GM18858 (cell line): ENCODE data around the gene AGBL5.

Source experiments
- ATAC-seq: cut with Tn5 transposase; IDR thresholded peaks from one replicate; pipeline ENCODE4 v1.9.1; 2021; ENCODE audit not compliant: unreplicated experiment

AGBL5 gene

DNA sequence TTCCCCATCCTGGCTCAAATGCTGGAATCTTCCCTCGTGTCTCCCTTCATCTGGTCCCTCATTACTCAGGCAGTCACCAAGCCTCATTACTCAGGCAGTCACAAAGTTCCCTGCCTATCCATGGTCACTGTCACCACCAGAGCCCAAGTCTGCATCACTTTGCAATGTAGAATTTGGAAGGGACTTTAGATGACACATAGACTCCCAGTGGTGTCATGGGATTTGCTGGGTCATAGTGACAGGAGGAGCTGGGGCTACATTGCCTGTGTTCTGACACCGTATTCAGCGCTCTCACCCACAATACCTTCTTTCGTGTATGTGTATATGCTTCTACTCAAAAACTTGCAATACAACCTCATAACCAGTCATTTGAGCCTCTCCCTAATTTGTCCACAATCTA is 24.9 kb downstream of the AGBL5 start:
- no peak for ATAC-seq

DNA sequence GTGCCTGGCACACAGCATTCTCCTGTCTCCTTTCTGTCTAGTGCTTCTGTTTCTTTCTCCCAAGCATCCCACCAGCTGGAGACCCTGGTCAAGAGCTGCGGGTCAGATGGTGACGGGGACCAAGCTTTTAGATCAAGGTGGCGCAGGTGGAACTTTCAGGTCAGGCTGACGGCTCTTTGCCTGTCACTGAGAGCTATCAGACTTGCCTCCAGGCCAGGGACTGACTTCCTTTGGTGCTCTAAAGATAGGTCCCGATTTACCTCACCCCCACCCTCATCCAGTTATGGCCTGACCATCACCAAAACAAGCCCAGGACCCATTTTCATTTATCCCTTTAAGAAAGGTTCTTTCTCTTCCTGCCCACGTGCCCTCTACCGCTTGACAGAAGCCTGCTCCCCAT is 25.8 kb downstream of the AGBL5 start:
- no peak for ATAC-seq

DNA sequence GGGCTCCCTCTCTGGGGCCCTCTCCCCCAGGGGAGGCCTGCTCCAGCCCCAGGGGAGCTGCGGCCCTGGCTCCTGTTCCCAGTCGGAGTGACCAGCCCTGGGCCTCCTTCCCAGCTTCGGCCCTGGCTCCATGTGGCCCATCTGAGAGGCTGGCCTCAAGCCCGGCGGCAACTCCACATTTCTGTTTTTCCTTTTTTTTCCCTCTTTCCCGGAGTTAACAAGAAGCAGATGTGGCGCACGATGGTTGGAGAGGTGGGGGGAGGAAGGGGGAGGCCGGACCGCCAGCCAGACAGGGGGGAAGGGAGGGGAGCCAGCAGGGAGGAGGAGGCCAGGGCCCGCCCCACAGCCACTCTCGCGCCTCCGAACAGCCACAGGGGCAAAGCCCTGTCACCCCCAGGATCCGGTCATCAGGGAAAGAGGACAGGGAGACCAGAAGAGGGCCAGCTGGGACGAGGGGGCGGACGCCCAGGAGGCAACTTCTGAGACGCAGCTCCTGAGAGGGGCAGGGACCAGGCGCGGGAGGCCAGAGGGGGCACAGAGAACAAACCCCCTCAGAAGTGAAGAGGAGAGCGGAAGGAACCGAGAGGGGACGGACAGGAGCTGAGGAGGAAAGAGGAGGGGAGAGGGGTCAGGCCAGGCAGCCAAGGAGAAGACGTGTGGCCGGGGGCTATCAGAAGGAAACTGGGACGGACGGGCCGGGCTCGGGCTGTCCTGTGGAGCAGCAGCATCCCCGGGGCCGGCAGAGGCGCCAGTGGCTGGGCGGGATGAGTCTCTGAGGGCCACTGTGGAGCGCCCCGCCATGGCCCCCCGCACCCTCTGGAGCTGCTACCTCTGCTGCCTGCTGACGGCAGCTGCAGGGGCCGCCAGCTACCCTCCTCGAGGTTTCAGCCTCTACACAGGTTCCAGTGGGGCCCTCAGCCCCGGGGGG is 27.1 kb downstream of the AGBL5 start, which contains the start of gene EMILIN1:
EMILIN1 (plus strand) TSS at position 349 of the 928 bp plus-strand sequence; CDS start at position 800, 451 bp downstream.
- ATAC-seq = no peak

DNA sequence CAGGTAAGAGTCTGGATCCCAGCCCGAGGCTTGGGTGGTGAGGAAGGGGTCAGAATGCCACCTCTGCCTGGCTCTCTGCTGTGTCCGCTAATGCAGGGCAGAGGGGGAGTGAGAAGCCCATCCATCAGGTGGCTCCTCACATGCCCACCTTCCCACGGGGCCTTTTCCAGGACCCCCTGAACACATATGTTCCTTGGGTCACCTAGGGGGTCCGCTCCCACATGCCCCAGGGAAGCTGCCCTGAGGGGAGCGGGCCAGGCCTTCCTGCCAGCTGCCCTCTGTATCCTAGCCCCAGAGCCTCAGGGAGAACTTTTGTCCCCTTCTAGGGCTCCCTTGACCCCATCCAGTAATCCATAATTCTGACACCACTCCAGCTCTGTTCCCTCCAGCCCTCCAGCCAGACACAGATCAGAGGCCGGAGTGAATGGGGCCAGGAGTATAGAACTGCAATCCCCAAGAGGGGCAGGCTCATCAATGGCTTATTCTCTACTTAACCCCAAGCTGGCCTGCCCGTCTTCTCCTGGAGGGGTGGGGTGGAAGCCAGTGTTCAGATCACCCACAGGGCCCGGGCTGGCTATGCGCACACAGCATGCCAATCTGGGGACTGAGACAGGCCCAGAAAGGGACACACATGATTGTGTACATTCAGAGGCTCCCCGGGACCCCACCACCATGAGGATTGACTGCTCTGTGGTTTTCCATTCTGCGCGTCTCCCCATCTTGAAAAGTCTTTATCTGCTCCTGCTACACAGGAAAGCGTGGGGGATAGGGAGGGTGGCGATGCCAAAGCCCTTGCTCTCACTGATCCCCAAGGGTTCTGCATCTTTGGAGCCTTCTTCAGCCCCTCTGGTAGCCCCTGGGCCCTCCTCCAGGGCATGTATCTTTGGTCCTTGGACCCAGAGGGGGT is 28.0 kb downstream of the AGBL5 start:
- no peak for ATAC-seq

DNA sequence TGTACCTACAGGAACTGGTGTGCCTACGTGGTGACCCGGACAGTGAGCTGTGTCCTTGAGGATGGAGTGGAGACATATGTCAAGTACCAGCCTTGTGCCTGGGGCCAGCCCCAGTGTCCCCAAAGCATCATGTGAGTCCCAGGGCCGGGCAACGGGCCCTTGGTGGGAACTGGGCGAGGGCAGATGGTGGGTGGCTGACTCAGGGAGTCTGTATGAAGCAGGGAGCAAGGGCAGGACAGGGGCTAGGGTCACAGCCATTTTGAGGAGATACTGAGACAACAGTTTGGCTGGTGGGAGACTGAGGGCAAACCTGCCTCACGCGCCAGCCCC is 28.6 kb downstream of the AGBL5 start:
- ATAC-seq = no peak

DNA sequence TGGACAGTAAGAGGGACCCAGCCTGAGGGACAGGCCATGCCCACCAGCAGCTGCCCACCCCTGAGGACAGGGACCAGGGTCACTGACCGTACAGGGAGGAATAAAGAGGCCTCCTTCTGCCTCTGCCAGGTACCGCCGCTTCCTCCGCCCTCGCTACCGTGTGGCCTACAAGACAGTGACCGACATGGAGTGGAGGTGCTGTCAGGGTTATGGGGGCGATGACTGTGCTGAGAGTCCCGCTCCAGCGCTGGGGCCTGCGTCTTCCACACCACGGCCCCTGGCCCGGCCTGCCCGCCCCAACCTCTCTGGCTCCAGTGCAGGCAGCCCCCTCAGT is 29.1 kb downstream of the AGBL5 start:
- no peak for ATAC-seq

DNA sequence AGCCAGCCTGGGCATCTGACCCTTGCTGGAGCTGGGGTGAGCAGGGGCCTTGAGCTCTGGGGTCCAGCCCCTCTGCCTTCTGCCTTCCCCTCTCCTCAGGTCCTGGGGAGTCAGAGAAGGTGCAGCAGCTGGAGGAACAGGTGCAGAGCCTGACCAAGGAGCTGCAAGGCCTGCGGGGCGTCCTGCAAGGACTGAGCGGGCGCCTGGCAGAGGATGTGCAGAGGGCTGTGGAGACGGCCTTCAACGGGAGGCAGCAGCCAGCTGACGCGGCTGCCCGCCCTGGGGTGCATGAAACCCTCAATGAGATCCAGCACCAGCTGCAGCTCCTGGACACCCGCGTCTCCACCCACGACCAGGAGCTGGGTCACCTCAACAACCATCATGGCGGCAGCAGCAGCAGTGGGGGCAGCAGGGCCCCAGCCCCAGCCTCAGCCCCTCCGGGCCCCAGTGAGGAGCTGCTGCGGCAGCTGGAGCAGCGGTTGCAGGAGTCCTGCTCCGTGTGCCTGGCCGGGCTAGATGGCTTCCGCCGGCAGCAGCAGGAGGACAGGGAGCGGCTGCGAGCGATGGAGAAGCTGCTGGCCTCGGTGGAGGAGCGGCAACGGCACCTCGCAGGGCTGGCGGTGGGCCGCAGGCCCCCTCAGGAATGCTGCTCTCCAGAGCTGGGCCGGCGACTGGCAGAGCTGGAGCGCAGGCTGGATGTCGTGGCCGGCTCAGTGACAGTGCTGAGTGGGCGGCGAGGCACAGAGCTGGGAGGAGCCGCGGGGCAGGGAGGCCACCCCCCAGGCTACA is 30.7 kb downstream of the AGBL5 start:
- ATAC-seq = no peak

DNA sequence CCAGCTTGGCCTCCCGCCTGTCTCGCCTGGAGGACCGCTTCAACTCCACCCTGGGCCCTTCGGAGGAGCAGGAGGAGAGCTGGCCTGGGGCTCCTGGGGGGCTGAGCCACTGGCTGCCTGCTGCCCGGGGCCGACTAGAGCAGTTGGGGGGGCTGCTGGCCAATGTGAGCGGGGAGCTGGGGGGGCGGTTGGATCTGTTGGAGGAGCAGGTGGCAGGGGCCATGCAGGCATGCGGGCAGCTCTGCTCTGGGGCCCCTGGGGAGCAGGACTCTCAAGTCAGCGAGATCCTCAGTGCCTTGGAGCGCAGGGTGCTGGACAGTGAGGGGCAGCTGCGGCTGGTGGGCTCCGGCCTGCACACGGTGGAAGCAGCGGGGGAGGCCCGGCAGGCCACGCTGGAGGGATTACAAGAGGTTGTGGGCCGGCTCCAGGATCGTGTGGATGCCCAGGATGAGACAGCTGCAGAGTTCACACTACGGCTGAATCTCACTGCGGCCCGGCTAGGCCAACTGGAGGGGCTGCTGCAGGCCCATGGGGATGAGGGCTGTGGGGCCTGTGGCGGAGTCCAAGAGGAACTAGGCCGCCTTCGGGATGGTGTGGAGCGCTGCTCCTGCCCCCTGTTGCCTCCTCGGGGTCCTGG is 31.4 kb downstream of the AGBL5 start:
- no peak for ATAC-seq

DNA sequence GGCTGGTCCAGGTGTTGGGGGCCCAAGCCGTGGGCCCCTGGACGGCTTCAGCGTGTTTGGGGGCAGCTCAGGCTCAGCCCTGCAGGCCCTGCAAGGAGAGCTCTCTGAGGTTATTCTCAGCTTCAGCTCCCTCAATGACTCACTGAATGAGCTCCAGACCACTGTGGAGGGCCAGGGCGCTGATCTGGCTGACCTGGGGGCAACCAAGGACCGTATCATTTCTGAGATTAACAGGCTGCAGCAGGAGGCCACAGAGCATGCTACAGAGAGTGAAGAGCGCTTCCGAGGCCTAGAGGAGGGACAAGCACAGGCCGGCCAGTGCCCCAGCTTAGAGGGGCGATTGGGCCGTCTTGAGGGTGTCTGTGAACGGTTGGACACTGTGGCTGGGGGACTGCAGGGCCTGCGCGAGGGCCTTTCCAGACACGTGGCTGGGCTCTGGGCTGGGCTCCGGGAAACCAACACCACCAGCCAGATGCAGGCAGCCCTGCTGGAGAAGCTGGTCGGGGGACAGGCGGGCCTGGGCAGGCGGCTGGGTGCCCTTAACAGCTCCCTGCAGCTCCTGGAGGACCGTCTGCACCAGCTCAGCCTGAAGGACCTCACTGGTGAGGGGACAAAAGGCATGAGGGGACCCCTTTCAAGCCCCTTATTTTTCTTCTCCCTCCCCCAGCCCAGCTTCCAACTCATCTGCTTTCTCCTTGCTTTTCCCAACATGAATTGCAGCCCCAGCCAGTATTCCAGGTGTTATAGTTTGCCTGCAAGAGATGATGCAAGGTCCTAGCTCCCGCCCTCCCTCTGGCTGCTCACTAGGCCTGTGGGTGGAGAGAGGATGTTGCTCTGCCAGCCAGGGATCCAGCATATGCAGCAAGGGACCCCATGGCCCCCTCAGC is 32.2 kb downstream of the AGBL5 start:
- no peak for ATAC-seq

DNA sequence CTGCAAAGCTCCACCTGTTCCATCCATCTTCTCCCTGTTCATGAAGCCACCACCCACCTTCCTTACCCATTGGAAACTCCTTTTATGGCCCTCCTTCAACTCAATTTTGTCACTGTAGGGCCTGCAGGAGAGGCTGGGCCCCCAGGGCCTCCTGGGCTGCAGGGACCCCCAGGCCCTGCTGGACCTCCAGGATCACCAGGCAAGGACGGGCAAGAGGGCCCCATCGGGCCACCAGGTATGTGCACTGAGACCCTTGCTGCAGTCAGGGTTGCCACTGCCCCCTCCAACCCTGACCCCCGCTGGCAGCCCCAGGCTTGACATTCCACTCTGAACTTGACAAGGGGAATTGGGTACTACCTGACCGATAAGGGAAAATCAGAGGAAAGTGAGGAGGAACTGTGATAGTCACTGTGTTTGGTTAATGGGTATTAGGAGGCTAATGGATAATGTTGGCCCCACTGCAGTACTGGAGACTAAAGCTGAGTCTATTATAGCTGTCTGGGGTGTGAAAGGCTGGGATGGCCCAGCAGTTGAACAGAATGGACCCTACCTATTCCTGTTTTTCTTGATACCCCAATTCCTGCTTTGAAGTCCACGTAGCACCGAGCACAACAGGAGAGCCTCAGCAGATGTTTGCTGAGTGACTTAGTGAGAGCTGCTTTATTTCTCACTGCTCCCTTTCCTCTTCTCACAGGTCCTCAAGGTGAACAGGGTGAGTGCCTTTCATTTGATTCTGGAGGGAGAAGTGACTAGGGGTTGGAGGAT is 33.0 kb downstream of the AGBL5 start:
- no peak for ATAC-seq

DNA sequence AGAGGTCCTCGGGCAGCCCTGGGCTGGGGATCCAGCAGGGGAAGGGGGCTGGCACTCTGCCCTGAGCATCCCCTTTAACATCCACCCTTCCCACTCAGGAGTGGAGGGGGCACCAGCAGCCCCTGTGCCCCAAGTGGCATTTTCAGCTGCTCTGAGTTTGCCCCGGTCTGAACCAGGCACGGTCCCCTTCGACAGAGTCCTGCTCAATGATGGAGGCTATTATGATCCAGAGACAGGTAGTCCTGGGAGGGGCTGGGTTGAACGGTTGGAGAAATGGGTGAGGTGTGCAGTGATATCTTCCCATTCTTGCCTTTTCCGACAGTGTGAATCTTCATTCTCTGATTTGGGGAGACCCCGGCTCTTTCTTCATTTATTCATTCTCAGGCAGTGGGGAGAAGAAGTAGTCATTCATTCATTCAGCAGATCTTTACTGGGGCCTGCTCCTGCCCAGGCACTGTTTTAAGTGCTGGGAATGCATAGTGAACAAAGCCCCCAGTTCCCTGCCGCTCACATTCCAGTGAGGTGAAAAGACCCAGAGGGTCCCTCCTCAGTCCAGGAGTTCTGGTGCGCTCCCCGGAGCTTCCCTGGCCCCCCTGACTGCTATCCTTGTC is 33.7 kb downstream of the AGBL5 start:
- ATAC-seq = no peak

DNA sequence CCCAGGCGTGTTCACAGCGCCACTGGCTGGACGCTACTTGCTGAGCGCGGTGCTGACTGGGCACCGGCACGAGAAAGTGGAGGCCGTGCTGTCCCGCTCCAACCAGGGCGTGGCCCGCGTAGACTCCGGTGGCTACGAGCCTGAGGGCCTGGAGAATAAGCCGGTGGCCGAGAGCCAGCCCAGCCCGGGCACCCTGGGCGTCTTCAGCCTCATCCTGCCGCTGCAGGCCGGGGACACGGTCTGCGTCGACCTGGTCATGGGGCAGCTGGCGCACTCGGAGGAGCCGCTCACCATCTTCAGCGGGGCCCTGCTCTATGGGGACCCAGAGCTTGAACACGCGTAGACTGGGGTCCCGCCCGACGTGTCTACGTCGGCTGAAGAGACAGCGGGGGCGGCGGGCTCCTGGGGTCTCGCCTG is 34.2 kb downstream of the AGBL5 start:
- ATAC-seq = no peak

DNA sequence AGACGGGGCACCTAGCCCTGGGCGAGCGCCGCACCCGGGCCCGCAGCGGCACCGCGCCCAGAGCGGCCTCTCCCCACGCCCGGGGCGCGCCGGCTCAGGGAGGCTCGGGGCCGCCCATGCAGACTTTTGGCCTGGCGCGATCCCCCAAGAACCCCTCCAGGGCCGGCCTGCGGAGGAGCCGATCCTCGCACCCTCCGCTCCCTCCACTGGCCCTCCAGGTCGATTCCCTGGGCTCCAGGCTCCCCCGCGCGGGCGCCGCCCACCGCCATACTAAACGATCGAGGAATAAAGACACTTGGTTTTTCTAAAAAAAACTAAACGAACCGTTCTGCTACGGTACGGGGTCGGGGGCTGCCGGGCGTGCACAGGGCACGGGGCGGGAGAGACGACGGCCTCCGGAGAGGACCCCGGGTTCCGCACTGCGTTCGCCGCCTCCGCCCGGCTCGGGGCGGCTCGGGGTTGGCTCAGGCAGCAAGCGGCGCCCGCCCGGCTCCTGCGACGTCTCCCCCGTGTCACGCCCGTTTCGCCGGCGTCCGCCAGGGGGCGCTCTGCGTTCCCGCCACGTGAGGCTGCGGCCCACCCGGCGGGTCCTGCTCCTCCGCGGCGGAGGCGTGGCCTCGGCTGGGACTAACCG is 34.7 kb downstream of the AGBL5 start:
- ATAC-seq = peak; percentile 75

DNA sequence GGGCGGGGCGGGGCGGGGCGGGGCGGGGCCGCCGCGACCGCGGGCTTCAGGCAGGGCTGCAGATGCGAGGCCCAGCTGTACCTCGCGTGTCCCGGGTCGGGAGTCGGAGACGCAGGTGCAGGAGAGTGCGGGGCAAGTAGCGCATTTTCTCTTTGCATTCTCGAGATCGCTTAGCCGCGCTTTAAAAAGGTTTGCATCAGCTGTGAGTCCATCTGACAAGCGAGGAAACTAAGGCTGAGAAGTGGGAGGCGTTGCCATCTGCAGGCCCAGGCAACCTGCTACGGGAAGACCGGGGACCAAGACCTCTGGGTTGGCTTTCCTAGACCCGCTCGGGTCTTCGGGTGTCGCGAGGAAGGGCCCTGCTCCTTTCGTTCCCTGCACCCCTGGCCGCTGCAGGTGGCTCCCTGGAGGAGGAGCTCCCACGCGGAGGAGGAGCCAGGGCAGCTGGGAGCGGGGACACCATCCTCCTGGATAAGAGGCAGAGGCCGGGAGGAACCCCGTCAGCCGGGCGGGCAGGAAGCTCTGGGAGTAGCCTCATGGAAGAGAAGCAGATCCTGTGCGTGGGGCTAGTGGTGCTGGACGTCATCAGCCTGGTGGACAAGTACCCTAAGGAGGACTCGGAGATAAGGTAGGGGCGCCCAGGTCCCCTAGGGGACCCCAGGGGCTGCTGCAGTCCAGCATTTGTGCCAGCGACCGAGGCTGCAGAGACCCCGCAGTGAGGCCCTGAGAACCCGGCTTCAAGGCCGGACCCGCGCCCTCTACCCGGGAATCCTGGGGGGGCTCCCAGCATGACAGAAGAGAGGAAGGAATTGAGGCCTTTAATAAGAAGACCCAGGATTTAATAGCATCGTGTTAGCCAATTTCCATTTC is 35.5 kb downstream of the AGBL5 start, which contains the start of gene KHK:
KHK (plus strand) TSS at position 49 of the 870 bp plus-strand sequence; CDS start at position 537, 488 bp downstream.
- no peak for ATAC-seq

DNA sequence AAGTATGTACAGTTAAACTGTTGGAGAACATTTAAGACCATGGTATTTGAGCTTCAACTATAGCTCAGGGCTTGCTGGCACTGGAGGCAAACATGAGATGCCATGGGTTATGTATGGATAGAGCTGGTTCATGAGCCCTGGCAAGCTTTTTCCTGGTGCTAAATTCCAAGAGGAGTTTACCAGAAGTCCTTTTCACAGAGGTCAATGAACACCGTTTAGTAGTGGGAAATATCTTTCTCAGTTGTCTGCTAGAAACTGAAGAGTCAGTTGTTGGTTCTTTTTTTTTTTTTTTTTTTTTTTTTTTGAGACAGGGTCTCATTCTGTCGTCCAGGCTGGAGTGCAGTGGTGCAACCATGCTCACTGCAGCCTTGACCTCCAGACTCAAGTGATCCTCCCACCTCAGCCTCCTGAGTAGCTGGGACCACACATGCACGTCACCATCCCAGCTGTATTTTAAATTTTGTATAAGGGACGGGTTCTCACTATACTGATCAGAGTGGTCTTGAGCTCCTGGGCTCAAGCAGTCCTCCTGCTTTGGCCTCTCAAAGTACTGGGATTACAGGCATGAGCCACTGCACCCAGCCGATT is 36.4 kb downstream of the AGBL5 start:
- no peak for ATAC-seq

DNA sequence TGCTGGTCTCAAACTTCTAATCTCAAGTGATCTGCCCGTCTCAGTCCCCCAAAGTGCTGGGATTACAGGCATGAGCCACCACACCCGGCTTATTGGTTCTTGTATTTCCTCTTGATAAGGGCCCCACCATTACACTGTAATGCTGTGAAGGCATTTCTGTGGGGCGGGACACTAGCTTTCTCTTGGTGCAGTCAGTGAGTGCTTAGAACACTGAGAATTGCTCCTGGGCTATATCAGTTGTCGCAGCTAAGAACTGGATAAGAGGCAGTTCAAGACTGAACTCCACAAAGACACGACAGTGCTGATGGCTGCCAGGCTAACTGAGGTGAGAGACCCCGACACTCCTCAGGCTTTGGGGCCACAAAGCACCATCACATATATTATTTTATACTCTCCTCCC is 37.2 kb downstream of the AGBL5 start:
- ATAC-seq = no peak
